ENCODE measurements around the gene CAMTA2.

Gene CAMTA2

DNA sequence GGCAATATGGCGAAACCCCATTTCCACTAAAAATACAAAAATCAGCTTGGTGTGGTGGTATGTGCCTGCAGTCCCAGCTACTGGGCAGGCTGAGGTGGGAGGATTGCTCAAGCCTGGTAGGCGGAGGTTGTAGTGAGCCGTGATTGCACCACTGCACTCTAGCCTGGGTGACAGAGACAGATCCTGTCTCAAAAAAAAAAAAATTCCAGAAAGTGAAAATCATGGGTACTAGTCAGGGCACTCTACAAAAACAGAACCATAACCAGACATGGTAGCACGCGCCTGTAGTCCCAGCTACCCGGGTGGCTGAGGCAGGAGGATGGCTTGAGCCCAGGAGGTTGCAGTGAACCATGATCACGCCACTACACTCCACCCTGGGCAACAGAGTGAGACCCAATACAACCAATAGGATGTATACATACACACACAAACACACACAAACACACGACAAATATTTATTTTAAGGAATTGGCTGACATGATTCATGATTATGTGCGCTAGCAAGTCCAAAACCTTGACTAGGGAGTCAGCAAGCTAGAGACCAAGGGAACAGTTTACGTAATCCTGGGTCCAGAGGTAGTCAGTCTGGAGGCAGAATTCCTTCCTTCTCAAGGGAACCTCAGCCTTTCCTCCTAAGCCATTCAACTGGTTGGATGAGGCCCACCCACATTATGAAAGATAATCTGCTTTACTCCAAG, 67.0 kb downstream of the CAMTA2 start:
- no peak for DNase-seq

DNA sequence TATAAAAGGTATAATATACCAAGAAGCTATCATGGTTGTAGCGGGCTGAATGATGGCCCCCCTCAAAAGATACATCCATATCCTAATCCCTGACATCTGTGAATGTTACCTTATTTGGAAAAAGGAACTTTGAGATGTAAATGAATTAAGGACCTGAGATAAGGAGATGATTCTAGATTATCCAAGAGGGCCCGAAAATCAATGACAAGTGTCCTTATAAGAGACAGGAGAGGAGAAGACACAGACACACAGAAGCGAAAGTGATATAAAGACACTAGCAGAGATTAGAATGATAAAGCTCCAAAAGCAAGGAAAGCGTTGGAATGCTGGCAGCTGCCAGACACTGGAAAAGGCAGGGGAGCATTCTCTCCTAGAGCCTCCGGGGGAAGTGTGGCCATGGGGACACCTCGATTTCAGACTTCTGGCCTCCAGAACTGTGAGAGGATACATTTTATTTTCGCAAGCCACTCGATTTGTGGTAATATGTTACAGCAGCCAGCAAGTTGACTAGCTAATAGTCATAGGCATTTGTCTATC, 67.9 kb downstream of the CAMTA2 start:
- no peak for DNase-seq

Measured in NCI-H2029 (cell line).